SK-N-SH (cell line): Measurements from ENCODE around the gene RNF223. TPM values are rescaled to one million over a fixed set of nuclear protein-coding genes. Genes with fewer than 3 reads are reported as not detected.

Experiments used
- CTCF ChIA-PET: fragments of 300-600, 350-600 bp; formaldehyde crosslinking; extraction: SDS; loops from one replicate; lab custom pipeline; 2021; lab: Yijun Ruan, JAX
- POLR2A ChIA-PET: fragments of 350-600 bp; sonication (Branson Sonifier 250); formaldehyde crosslinking; extraction: SDS; loops from one replicate; lab custom pipeline; 2020; ENCODE audit warnings: antibody characterized with exemption, inconsistent platforms; lab: Yijun Ruan, JAX
- DNase-seq: peaks from one replicate; pipeline ENCODE4 v3.0.0; 2012
- H2AFZ ChIP-seq: fragments of 200-600 bp; sonication (generic); 2 replicates; pipeline ENCODE4 v1.8.1; 2016; ENCODE audit warnings: antibody characterized with exemption, mild to moderate bottlenecking, low read depth
- H3F3A ChIP-seq: fragments of 200-600 bp; sonication (generic); replicated peaks from 2 replicates; pipeline ENCODE3; 2016; ENCODE audit warnings: antibody characterized with exemption, mild to moderate bottlenecking; ENCODE audit not compliant: insufficient read depth
- H3K27ac ChIP-seq, 2 experiments: fragments of 200-500 bp in 1 of 2; fragments of 200-600 bp in 1 of 2; sonication (Bioruptor generic) in 1 of 2; sonication (generic), shearing (Covaris generic) in 1 of 2; 2 replicates each; pipeline versions ENCODE4 v1.5.1 to v1.6.1; 2014 to 2016; ENCODE audit warnings: low read depth in 2 of 2, inconsistent platforms in 1 of 2, low read length in 1 of 2, mild to moderate bottlenecking in 1 of 2, mixed read lengths in 1 of 2
- H3K27me3 ChIP-seq: fragments of 200-600 bp; sonication (generic), shearing (Covaris generic); 2 replicates; pipeline ENCODE4 v1.6.1; 2016; ENCODE audit warnings: mixed run types; ENCODE audit not compliant: insufficient read depth
- H3K36me3 ChIP-seq, 2 experiments: fragments of 200-500 bp in 1 of 2; fragments of 200-600 bp in 1 of 2; sonication (Bioruptor generic) in 1 of 2; sonication (generic) in 1 of 2; replicated peaks in 1 of 2; 2 replicates each; pipeline versions ENCODE3 to v1.5.1; 2014 to 2016; ENCODE audit warnings: low read length in 1 of 2, mild to moderate bottlenecking in 1 of 2; ENCODE audit not compliant: insufficient read depth in 2 of 2, control insufficient read depth in 1 of 2
- H3K4me1 ChIP-seq, 2 experiments: fragments of 200-500 bp in 1 of 2; fragments of 200-600 bp in 1 of 2; sonication (Bioruptor generic) in 1 of 2; sonication (generic), shearing (Covaris generic) in 1 of 2; 2 replicates each; pipeline versions ENCODE4 v1.5.1 to v1.6.1; 2014 to 2016; ENCODE audit warnings: low read depth in 1 of 2, low read length in 1 of 2, mixed run types in 1 of 2; ENCODE audit not compliant: insufficient read depth in 2 of 2, control insufficient read depth in 1 of 2
- H3K4me2 ChIP-seq: fragments of 200-600 bp; sonication (generic), shearing (Covaris generic); 2 replicates; pipeline ENCODE4 v1.6.1; 2017; ENCODE audit warnings: mixed run types
- H3K4me3 ChIP-seq, 2 experiments: fragments of 200-500 bp in 1 of 2; fragments of 200-600 bp in 1 of 2; sonication (Bioruptor generic) in 1 of 2; sonication (generic), shearing (Covaris generic) in 1 of 2; 2 replicates each; pipeline versions ENCODE4 v1.5.1 to v1.8.1; 2014 to 2016; ENCODE audit warnings: low read depth in 2 of 2, inconsistent platforms in 1 of 2, low read length in 1 of 2, mild to moderate bottlenecking in 1 of 2, mixed read lengths in 1 of 2, moderate library complexity in 1 of 2
- H3K79me2 ChIP-seq: fragments of 200-600 bp; sonication (generic); 2 replicates; pipeline ENCODE4 v1.8.1; 2017; ENCODE audit warnings: mild to moderate bottlenecking; ENCODE audit not compliant: insufficient read depth
- H3K9ac ChIP-seq: fragments of 200-600 bp; sonication (generic); 2 replicates; pipeline ENCODE4 v1.6.1; 2017; ENCODE audit warnings: mixed run types
- H3K9me2 ChIP-seq: fragments of 200-600 bp; sonication (generic); 2 replicates; pipeline ENCODE4 v1.6.1; 2017; ENCODE audit warnings: mixed run types
- H3K9me3 ChIP-seq: fragments of 200-600 bp; sonication (generic); 2 replicates; pipeline ENCODE4 v1.6.1; 2017; ENCODE audit warnings: mixed run types, mild to moderate bottlenecking, moderate library complexity
- H4K20me1 ChIP-seq: fragments of 200-600 bp; sonication (generic); 2 replicates; pipeline ENCODE4 v1.6.1; 2017; ENCODE audit warnings: mild to moderate bottlenecking, mixed run types; ENCODE audit not compliant: insufficient read depth
- CHD2 ChIP-seq: fragments of 150-350 bp; IDR thresholded peaks from 2 replicates; pipeline ENCODE4 v1.6.1; 2018; ENCODE audit warnings: low read length; ENCODE audit not compliant: partially characterized antibody
- FOXM1 ChIP-seq: IDR thresholded peaks from 2 replicates; pipeline ENCODE4 v1.4.0; 2012; ENCODE audit warnings: low read depth, mild to moderate bottlenecking
- MEF2A ChIP-seq: IDR thresholded peaks from 2 replicates; pipeline ENCODE4 v1.4.0; 2012; ENCODE audit warnings: low read depth, borderline replicate concordance
- NFIC ChIP-seq: IDR thresholded peaks from 2 replicates; pipeline ENCODE4 v1.4.0; 2012; ENCODE audit warnings: borderline replicate concordance
- RAD21 ChIP-seq: IDR thresholded peaks from 2 replicates; pipeline ENCODE4 v1.6.1; 2012; ENCODE audit warnings: mild to moderate bottlenecking, low read length
- RCOR1 ChIP-seq: fragments of 150-350 bp; IDR thresholded peaks from 2 replicates; pipeline ENCODE4 v1.6.1; 2017; ENCODE audit warnings: antibody characterized with exemption, low read length
- RXRA ChIP-seq: IDR thresholded peaks from 2 replicates; pipeline ENCODE4 v1.4.0; 2012; ENCODE audit warnings: low read depth, mild to moderate bottlenecking, borderline replicate concordance
- SIN3A ChIP-seq: IDR thresholded peaks from 2 replicates; pipeline ENCODE4 v1.6.1; 2012; ENCODE audit warnings: low read depth, mild to moderate bottlenecking, low read length, moderate library complexity, borderline replicate concordance
- TCF12 ChIP-seq: IDR thresholded peaks from 2 replicates; pipeline ENCODE4 v1.4.0; 2012
- WGBS: methylation state at CpG from one replicate; pipeline ENCODE4 v1.1.6; 2017; ENCODE audit warnings: low lambda C conversion rate; 5-methylcytosine and 5-hydroxymethylcytosine counted together
- polyA plus RNA-seq, 3 experiments: library from polyadenylated mRNA; depleted of rRNA; stranded (reverse); fragments of >200 nt; gene quantifications; 2 replicates each; pipeline ENCODE4 v1.2.3, GENCODE V29; 2012
- TF ChIP-seq, protein P1 (sequence below): IDR thresholded peaks from 2 replicates; pipeline ENCODE4 v1.4.0; 2012; ENCODE audit warnings: low read depth, borderline replicate concordance
- TF ChIP-seq, protein P2 (sequence below): fragments of 150-350 bp; IDR thresholded peaks from 2 replicates; pipeline ENCODE4 v1.6.1; 2016; ENCODE audit warnings: mild to moderate bottlenecking, low read depth, low read length
- TF ChIP-seq, protein P3 (sequence below): fragments of 200-600 bp; sonication (generic); IDR thresholded peaks from 2 replicates; pipeline ENCODE4 v1.6.1; 2017; ENCODE audit warnings: antibody characterized with exemption, mild to moderate bottlenecking, moderate library complexity
- TF ChIP-seq, protein P4 (sequence below): IDR thresholded peaks from 2 replicates; pipeline ENCODE4 v1.4.0; 2012; ENCODE audit warnings: low read depth, borderline replicate concordance
- TF ChIP-seq, protein P5 (sequence below): IDR thresholded peaks from 2 replicates; pipeline ENCODE4 v1.6.1; 2012; ENCODE audit warnings: mild to moderate bottlenecking, low read depth, low read length, moderate library complexity

Gene RNF223
- polyA plus RNA-seq, 1 of the 3 experiments (the other 2 are of a cell fraction), result not detected

DNA sequence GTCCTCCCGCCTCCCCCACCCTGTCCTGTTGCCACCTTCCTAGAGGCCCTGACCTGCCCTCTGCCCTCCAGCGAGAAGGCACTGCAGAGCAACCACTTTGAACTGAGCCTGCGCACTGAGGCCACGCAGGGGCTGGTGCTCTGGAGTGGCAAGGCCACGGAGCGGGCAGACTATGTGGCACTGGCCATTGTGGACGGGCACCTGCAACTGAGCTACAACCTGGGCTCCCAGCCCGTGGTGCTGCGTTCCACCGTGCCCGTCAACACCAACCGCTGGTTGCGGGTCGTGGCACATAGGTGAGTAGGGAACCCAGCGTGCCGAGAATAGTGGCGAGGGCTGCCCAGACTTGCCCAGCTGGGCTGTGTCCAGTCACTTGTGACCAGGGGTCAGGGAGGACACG is 20.4 kb downstream of the RNF223 start (continued):
- TF ChIP-seq, protein P1, sequence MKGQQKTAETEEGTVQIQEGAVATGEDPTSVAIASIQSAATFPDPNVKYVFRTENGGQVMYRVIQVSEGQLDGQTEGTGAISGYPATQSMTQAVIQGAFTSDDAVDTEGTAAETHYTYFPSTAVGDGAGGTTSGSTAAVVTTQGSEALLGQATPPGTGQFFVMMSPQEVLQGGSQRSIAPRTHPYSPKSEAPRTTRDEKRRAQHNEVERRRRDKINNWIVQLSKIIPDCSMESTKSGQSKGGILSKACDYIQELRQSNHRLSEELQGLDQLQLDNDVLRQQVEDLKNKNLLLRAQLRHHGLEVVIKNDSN, result no peak
- no peak for TF ChIP-seq SIN3A

DNA sequence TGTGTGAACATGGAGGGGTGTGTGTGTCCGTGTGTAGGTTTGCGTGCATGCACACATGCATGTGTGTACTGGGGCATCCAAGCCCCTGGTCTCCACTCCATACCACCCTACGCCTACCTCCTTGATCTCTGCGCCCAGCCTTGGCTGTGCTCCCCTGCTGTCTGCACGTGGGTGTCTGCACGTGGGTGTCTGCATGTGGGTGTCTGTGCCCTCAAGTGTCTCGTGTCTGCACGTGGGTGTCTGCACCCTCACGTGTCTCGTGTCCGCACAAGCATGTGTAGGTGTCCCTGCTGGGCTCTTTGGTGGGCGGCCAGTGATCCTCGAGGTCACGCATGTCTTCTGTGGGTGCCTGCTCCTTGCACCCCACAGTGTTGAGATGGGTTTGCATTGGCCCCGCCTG is 21.1 kb downstream of the RNF223 start:
- Histone ChIP-seq H3K27me3 (peaks cover 3% of the 10 kb centered on the region; the same call in 1 of the 2 replicates), H3K9me3 (no peaks in the 10 kb centered on the region), H3K36me3 (peaks cover 0 to 5% of the 10 kb centered on the region in 2 experiments), H4K20me1 (no peaks in the 10 kb centered on the region), H3K4me3 (no peak overlapping the region), H3K27ac (no peak overlapping the region), H3F3A (no peaks in the 10 kb centered on the region), H2AFZ (no peak overlapping the region), H3K4me1 (no peaks in the 10 kb centered on the region), H3K9me2 (no peaks in the 10 kb centered on the region), H3K4me2 (no peak overlapping the region), H3K79me2 (no peaks in the 10 kb centered on the region), H3K9ac (no peak overlapping the region)
- WGBS, result 90% methylated on average over 8 of the region's 15 CpGs
- ChIA-PET CTCF (no interaction called here), POLR2A (no interaction called here)
- DNase-seq, result no peak
- TF ChIP-seq RAD21, result no peak
- TF ChIP-seq MEF2A, result no peak
- TF ChIP-seq FOXM1, result no peak
- TF ChIP-seq, protein P2, sequence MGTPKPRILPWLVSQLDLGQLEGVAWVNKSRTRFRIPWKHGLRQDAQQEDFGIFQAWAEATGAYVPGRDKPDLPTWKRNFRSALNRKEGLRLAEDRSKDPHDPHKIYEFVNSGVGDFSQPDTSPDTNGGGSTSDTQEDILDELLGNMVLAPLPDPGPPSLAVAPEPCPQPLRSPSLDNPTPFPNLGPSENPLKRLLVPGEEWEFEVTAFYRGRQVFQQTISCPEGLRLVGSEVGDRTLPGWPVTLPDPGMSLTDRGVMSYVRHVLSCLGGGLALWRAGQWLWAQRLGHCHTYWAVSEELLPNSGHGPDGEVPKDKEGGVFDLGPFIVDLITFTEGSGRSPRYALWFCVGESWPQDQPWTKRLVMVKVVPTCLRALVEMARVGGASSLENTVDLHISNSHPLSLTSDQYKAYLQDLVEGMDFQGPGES, result no peak
- TF ChIP-seq TCF12, result no peak
- TF ChIP-seq CHD2, result no peak
- no peak for TF ChIP-seq RXRA
- TF ChIP-seq, protein P3, sequence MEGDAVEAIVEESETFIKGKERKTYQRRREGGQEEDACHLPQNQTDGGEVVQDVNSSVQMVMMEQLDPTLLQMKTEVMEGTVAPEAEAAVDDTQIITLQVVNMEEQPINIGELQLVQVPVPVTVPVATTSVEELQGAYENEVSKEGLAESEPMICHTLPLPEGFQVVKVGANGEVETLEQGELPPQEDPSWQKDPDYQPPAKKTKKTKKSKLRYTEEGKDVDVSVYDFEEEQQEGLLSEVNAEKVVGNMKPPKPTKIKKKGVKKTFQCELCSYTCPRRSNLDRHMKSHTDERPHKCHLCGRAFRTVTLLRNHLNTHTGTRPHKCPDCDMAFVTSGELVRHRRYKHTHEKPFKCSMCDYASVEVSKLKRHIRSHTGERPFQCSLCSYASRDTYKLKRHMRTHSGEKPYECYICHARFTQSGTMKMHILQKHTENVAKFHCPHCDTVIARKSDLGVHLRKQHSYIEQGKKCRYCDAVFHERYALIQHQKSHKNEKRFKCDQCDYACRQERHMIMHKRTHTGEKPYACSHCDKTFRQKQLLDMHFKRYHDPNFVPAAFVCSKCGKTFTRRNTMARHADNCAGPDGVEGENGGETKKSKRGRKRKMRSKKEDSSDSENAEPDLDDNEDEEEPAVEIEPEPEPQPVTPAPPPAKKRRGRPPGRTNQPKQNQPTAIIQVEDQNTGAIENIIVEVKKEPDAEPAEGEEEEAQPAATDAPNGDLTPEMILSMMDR, result no peak

DNA sequence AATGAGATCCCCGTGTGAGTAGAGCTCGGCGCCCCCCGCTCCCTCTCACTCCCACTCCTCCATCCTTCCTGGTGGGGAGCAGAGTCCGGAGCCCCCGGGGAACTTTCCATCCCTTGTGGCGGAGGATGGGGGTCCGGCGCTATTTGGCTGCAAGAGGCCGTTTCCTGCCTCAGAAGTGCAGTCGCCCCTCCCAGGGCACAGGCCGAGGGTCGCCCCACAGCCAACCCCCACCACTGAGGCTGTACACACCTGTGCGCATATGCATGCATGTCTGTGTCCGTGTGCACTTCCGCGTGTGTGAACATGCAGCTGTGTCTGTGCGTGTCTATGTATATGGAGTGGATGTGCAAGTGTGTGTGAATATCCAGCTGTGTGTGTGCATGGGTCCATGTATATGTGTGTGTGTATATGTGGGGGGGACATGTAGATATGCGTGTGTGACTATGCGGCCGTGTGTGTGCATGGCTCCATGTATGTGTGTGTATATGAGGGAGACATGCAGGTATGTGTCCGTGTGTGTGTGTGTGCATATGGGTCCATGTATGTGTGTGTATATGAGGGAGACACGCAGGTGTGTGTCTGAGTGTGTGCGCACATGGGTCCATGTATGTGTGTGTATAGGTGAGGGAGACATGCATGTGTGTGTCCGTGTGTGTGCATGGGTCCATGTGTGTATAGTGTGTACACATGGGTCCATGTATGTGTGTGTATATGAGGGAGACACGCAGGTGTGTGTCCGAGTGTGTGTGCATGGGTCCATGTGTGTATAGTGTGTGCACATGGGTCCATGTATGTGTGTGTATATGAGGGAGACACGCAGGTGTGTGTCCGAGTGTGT is 21.9 kb downstream of the RNF223 start:
- ChIA-PET CTCF (interaction anchor here (1.1 to 1.2 kb wide), 2 partner anchors 19 to 68 kb away, joined by 3 to 5 read pairs; no protein-coding TSS in a partner anchor), POLR2A (no interaction called here)
- no peak overlapping the region for H2AFZ ChIP-seq
- 96% methylated on average over 23 of the region's 29 CpGs for WGBS
- peaks cover 0 to 9% of the 10 kb centered on the region in 2 experiments for H3K36me3 ChIP-seq
- DNase-seq, result no peak
- H3K4me1 ChIP-seq, result no peaks in the 10 kb centered on the region
- H3K4me2 ChIP-seq, result no peak overlapping the region
- H4K20me1 ChIP-seq, result no peaks in the 10 kb centered on the region
- H3K4me3 ChIP-seq, result no peak overlapping the region
- no peak overlapping the region for H3K9ac ChIP-seq
- no peaks in the 10 kb centered on the region for H3F3A ChIP-seq
- no peaks in the 10 kb centered on the region for H3K9me2 ChIP-seq
- H3K9me3 ChIP-seq, result no peaks in the 10 kb centered on the region
- H3K27me3 ChIP-seq, result no peaks in the 10 kb centered on the region
- no peak overlapping the region for H3K27ac ChIP-seq
- H3K79me2 ChIP-seq, result no peaks in the 10 kb centered on the region
- TF ChIP-seq, protein P4, sequence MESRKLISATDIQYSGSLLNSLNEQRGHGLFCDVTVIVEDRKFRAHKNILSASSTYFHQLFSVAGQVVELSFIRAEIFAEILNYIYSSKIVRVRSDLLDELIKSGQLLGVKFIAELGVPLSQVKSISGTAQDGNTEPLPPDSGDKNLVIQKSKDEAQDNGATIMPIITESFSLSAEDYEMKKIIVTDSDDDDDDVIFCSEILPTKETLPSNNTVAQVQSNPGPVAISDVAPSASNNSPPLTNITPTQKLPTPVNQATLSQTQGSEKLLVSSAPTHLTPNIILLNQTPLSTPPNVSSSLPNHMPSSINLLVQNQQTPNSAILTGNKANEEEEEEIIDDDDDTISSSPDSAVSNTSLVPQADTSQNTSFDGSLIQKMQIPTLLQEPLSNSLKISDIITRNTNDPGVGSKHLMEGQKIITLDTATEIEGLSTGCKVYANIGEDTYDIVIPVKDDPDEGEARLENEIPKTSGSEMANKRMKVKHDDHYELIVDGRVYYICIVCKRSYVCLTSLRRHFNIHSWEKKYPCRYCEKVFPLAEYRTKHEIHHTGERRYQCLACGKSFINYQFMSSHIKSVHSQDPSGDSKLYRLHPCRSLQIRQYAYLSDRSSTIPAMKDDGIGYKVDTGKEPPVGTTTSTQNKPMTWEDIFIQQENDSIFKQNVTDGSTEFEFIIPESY, result no peak
- TF ChIP-seq RCOR1 (no peak), CHD2 (no peak), MEF2A (no peak), NFIC (no peak)
- TF ChIP-seq, protein P5, sequence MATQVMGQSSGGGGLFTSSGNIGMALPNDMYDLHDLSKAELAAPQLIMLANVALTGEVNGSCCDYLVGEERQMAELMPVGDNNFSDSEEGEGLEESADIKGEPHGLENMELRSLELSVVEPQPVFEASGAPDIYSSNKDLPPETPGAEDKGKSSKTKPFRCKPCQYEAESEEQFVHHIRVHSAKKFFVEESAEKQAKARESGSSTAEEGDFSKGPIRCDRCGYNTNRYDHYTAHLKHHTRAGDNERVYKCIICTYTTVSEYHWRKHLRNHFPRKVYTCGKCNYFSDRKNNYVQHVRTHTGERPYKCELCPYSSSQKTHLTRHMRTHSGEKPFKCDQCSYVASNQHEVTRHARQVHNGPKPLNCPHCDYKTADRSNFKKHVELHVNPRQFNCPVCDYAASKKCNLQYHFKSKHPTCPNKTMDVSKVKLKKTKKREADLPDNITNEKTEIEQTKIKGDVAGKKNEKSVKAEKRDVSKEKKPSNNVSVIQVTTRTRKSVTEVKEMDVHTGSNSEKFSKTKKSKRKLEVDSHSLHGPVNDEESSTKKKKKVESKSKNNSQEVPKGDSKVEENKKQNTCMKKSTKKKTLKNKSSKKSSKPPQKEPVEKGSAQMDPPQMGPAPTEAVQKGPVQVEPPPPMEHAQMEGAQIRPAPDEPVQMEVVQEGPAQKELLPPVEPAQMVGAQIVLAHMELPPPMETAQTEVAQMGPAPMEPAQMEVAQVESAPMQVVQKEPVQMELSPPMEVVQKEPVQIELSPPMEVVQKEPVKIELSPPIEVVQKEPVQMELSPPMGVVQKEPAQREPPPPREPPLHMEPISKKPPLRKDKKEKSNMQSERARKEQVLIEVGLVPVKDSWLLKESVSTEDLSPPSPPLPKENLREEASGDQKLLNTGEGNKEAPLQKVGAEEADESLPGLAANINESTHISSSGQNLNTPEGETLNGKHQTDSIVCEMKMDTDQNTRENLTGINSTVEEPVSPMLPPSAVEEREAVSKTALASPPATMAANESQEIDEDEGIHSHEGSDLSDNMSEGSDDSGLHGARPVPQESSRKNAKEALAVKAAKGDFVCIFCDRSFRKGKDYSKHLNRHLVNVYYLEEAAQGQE, result no peak
